Measurements from ENCODE around the gene THBS1.

GRCh38 chr15:39556461-39556860 lies 24.4 kb upstream of the THBS1 start:
- TF ChIP-seq ZFP30 (CRISPR knock-in tag; IDR thresholded peaks at IDR 0.05) (no peak), CSDC2 (CRISPR knock-in tag; IDR thresholded peaks at IDR 0.05) (no peak), TCF4 (CRISPR knock-in tag; IDR thresholded peaks at IDR 0.05; ENCODE audit: borderline replicate concordance) (no peak), ZNF70 (CRISPR knock-in tag; IDR thresholded peaks at IDR 0.05) (no peak)

Data from SK-N-SH treated with all-trans-retinoic acid at 6 μM for 48 hours (cell line).